B cell (primary cell): ENCODE measurements around the gene VSTM2B. TPM values are rescaled to one million over a fixed set of nuclear protein-coding genes. Genes with fewer than 3 reads are reported as not detected.
"Not testable (repeated sequence)": the region's sequence is repeated elsewhere in the genome, so short reads cannot be mapped to it uniquely, and the experiment has no call there.

ENCODE experiments used
- ATAC-seq: fragments of 200-7000 bp; cut with Tn5 transposase; one replicate; pipeline ENCODE4 v1.10.0; 2021; ENCODE audit warnings: low read depth, mild to moderate bottlenecking, moderate number of reproducible peaks, moderate library complexity
- CTCF ChIA-PET: fragments of 350-600 bp; sonication (Branson Sonifier 250); formaldehyde crosslinking; loops from one replicate; lab custom pipeline; 2021; ENCODE audit warnings: antibody characterized with exemption, inconsistent platforms; lab: Charles Lee
- POLR2A ChIA-PET: fragments of 350-600 bp; sonication (Branson Sonifier 250); formaldehyde crosslinking; loops from one replicate; lab custom pipeline; 2021; ENCODE audit warnings: antibody characterized with exemption; lab: Charles Lee
- DNase-seq: peaks from one replicate; pipeline ENCODE4 v3.0.0; 2013
- H2AFZ ChIP-seq: 2 replicates; pipeline ENCODE4 v1.6.1; 2012; ENCODE audit warnings: mild to moderate bottlenecking, low read depth, low read length; ENCODE audit not compliant: insufficient read depth, poor library complexity, severe bottlenecking
- H3K27ac ChIP-seq, 2 donors: 1 replicate in 1 of 2; 2 replicates in 1 of 2; pipeline ENCODE4 v1.5.1; 2012 to 2013; ENCODE audit warnings: low read length in 2 of 2, mild to moderate bottlenecking in 2 of 2, moderate library complexity in 1 of 2
- H3K27me3 ChIP-seq, 4 experiments: fragments of 200-600 bp in 1 of 4; sonication (generic) in 1 of 4; replicated peaks in 1 of 4; 1 replicate in 2 of 4; 2 replicates in 2 of 4; pipeline versions ENCODE4 v1.6.1 to v1.7.0; 2013 to 2016; ENCODE audit warnings: low read length in 3 of 4, mild to moderate bottlenecking in 2 of 4, mixed read lengths in 1 of 4, moderate library complexity in 1 of 4; ENCODE audit not compliant: insufficient read depth in 4 of 4, control insufficient read depth in 3 of 4; ENCODE audit errors: control extremely low read depth in 1 of 4
- H3K36me3 ChIP-seq, 2 experiments: replicated peaks in 1 of 2; 1 replicate in 1 of 2; 2 replicates in 1 of 2; pipeline versions ENCODE4 v1.6.1 to v1.7.1; 2013; ENCODE audit warnings: low read length in 1 of 2; ENCODE audit not compliant: insufficient read depth in 2 of 2, control insufficient read depth in 1 of 2; ENCODE audit errors: control extremely low read depth in 1 of 2, extremely low read depth in 1 of 2
- H3K4me1 ChIP-seq, 2 donors: fragments of 200-600 bp in 1 of 2; sonication (generic) in 1 of 2; 1 replicate in 1 of 2; 2 replicates in 1 of 2; pipeline versions ENCODE4 v1.5.1 to v1.6.1; 2013 to 2017; ENCODE audit warnings: low read length in 2 of 2; ENCODE audit not compliant: control insufficient read depth in 2 of 2, insufficient read depth in 2 of 2
- H3K4me2 ChIP-seq: replicated peaks from 2 replicates; pipeline ENCODE3; 2012; ENCODE audit warnings: mild to moderate bottlenecking, low read depth, low read length; ENCODE audit not compliant: poor library complexity, severe bottlenecking
- H3K4me3 ChIP-seq, 5 experiments: fragments of 200-600 bp in 1 of 5; sonication (generic) in 1 of 5; 1 replicate in 3 of 5; 2 replicates in 2 of 5; pipeline versions ENCODE4 v1.5.1 to v1.7.0; 2011 to 2016; ENCODE audit warnings: low read length in 4 of 5, mild to moderate bottlenecking in 4 of 5, low read depth in 2 of 5, control low read depth in 1 of 5, moderate library complexity in 1 of 5; ENCODE audit not compliant: insufficient read depth in 1 of 5; ENCODE audit errors: control extremely low read depth in 1 of 5, extremely low read depth in 1 of 5
- H3K79me2 ChIP-seq: fragments of 200-600 bp; sonication (generic); one replicate; pipeline ENCODE4 v1.6.0; 2016; ENCODE audit warnings: low read length; ENCODE audit not compliant: control insufficient read depth, insufficient read depth
- H3K9ac ChIP-seq: fragments of 200-600 bp; sonication (generic); 2 replicates; pipeline ENCODE4 v1.6.1; 2017; ENCODE audit warnings: mild to moderate bottlenecking, low read length, moderate library complexity
- H3K9me3 ChIP-seq, 3 donors: one replicate each; pipeline versions ENCODE4 v1.6.1 to v1.7.1; 2013; ENCODE audit warnings: low read length in 2 of 3; ENCODE audit not compliant: control insufficient read depth in 2 of 3, insufficient read depth in 1 of 3; ENCODE audit errors: control extremely low read depth in 1 of 3
- H4K20me1 ChIP-seq: 2 replicates; pipeline ENCODE4 v1.6.0; 2012; ENCODE audit warnings: mild to moderate bottlenecking, low read length; ENCODE audit not compliant: insufficient read depth, control insufficient read depth, poor library complexity, severe bottlenecking
- H3K27ac Mint-ChIP-seq: one replicate; pipeline ENCODE4 v1.8.0; 2021; ENCODE audit warnings: mixed read lengths
- H3K27me3 Mint-ChIP-seq: one replicate; pipeline ENCODE4 v1.8.0; 2021; ENCODE audit warnings: mixed read lengths
- H3K4me1 Mint-ChIP-seq: one replicate; pipeline ENCODE4 v1.8.0; 2021; ENCODE audit warnings: mixed read lengths
- H3K4me3 Mint-ChIP-seq: one replicate; pipeline ENCODE4 v1.8.0; 2021; ENCODE audit warnings: mixed read lengths
- H3K9me3 Mint-ChIP-seq: one replicate; pipeline ENCODE4 v1.8.0; 2022; ENCODE audit warnings: mixed read lengths; ENCODE audit not compliant: insufficient read depth
- EZH2 ChIP-seq: IDR thresholded peaks from 2 replicates; pipeline ENCODE4 v1.6.1; 2012; ENCODE audit warnings: borderline replicate concordance, low read depth, mild to moderate bottlenecking, moderate library complexity, low read length; ENCODE audit not compliant: insufficient read depth, poor library complexity, severe bottlenecking
- WGBS: methylation state at CpG from one replicate; pipeline ENCODE4 v1.1.5; 2013; ENCODE audit warnings: missing lambda C conversion rate; ENCODE audit not compliant: insufficient coverage; 5-methylcytosine and 5-hydroxymethylcytosine counted together
- intact Hi-C: fragments of 100-400 bp; cut with micrococcal nuclease; formaldehyde crosslinking; loops from one replicate; pipeline ENCODE4 v1.10.0; 2022
- polyA plus RNA-seq: library from polyadenylated mRNA; depleted of rRNA; stranded (reverse); fragments of >200 nt; gene quantifications from 2 replicates; pipeline ENCODE4 v1.2.3, GENCODE V29; 2012
- total RNA-seq, 2 donors: library from RNA; stranded (reverse); fragments of 120-200 nt in 1 of 2; gene quantifications; 1 replicate in 1 of 2; 2 replicates in 1 of 2; pipeline versions ENCODE4 v1.2.3 to v1.2.4, GENCODE V29; 2013 to 2022
- TF ChIP-seq, protein P1 (sequence below): fragments of 200-600 bp; IDR thresholded peaks from one replicate; pipeline ENCODE4 v1.8.0; 2022; ENCODE audit warnings: antibody characterized with exemption, mild to moderate bottlenecking

The VSTM2B gene
- total and polyA plus RNA-seq, 2 donors (not counting 1 experiment from before 2014, with no cell fraction given): not detected

DNA sequence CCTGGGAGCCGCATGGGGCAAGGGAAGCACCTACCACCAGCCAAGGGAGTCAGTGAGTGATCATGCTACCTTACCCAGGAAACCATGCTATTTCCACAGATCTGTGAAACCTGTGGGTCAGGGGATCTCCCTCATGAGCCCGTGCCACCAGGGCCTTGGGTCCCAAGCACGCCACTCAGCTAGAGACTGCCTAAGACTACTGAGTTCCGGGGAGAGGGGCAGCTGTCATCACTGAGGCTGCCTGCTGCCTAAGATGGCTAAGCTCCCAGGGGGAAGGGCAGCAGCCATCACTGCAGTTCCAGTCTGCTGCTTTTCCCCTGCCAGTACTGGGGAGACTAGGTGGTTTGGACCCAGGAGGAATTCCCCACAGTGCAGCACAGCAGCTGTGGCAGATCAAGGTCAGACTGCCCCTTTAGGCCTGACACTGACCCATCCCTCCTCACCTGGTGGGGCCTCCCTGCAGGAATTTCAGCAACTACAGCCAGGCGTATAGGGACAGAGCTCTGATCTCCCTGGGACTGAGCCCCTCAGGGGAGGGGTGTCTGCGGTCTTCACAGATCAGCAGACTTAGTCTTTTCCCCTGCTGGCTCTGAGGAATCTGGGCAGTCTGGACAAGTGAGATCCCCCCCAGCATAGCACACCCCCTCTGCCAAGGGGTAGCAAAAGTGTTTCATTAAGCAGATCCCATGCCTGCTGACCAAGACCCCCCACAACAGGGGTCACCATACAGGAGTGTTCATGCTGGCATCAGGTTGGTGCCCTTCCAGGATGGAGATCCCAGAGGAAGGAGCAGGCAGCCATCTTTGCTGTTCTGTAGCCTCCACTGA lies 26.9 kb downstream of the VSTM2B start:
- POLR2A ChIA-PET: no interaction called here
- Histone ChIP-seq H3K4me2 (no peak overlapping the region), H2AFZ (no peak overlapping the region), H3K27ac (no peak overlapping the region), H3K4me1 (no peaks in the 10 kb centered on the region), H3K9ac (no peak overlapping the region), H3K9me3 (peaks cover 0 to 16% (median 0%) of the 10 kb centered on the region in 3 donors), H4K20me1 (no peaks in the 10 kb centered on the region), H3K36me3 (no peaks in the 10 kb centered on the region), H3K27me3 (no peaks in the 10 kb centered on the region), H3K79me2 (no peaks in the 10 kb centered on the region), H3K4me3 (no peak overlapping the region)
- H3K4me3 Mint-ChIP-seq: no peak overlapping the region
- DNase-seq: no peak
- ATAC-seq: no peak
- CTCF ChIA-PET: no interaction called here
- TF ChIP-seq, protein P1, sequence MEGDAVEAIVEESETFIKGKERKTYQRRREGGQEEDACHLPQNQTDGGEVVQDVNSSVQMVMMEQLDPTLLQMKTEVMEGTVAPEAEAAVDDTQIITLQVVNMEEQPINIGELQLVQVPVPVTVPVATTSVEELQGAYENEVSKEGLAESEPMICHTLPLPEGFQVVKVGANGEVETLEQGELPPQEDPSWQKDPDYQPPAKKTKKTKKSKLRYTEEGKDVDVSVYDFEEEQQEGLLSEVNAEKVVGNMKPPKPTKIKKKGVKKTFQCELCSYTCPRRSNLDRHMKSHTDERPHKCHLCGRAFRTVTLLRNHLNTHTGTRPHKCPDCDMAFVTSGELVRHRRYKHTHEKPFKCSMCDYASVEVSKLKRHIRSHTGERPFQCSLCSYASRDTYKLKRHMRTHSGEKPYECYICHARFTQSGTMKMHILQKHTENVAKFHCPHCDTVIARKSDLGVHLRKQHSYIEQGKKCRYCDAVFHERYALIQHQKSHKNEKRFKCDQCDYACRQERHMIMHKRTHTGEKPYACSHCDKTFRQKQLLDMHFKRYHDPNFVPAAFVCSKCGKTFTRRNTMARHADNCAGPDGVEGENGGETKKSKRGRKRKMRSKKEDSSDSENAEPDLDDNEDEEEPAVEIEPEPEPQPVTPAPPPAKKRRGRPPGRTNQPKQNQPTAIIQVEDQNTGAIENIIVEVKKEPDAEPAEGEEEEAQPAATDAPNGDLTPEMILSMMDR: no peak
- no peak for TF ChIP-seq EZH2
- intact Hi-C loops: no loop called here
- H3K4me1 Mint-ChIP-seq: no peaks in the 10 kb centered on the region
- no peak overlapping the region for H3K27ac Mint-ChIP-seq
- H3K9me3 Mint-ChIP-seq: peaks cover 17% of the 10 kb centered on the region
- H3K27me3 Mint-ChIP-seq: peaks cover 9% of the 10 kb centered on the region
- WGBS: 81% methylated on average over 6 of the region's 6 CpGs

DNA sequence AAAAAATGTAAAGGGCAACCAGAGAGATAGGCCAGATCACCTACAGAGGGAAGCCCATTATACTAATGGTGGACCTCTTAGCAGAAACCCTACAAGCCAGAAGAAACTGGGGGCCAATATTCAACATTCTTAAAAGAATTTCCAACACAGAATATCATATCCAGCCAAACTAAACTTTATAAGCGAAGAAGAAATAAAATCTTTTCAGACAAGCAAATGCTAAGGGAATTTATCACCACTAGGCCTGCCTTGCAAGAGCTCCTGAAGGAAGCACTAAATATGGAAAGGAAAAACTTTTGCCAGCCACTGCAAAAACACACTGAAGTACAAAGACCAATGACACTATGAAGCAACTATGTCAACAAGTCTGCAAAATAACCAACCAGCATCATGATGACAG lies 28.4 kb downstream of the VSTM2B start:
- no peaks in the 10 kb centered on the region for H3K79me2 ChIP-seq
- no peaks in the 10 kb centered on the region for H3K27me3 ChIP-seq
- H3K4me1 Mint-ChIP-seq: no peaks in the 10 kb centered on the region
- no peaks in the 10 kb centered on the region for H3K36me3 ChIP-seq
- no peak overlapping the region for H3K27ac ChIP-seq
- DNase-seq (no peak), ATAC-seq (no peak)
- H3K9me3 Mint-ChIP-seq: peaks cover 21% of the 10 kb centered on the region
- ChIA-PET CTCF (no interaction called here), POLR2A (no interaction called here)
- no CpG with 5 or more reads among the region's 1 CpG for WGBS
- H3K4me2 ChIP-seq: no peak overlapping the region
- no peaks in the 10 kb centered on the region for H4K20me1 ChIP-seq
- no peak overlapping the region for H3K4me3 ChIP-seq
- H3K9me3 ChIP-seq: peaks cover 0 to 16% (median 0%) of the 10 kb centered on the region in 3 donors
- H3K9ac ChIP-seq: no peak overlapping the region
- no peak overlapping the region for H2AFZ ChIP-seq
- no peak overlapping the region for H3K27ac Mint-ChIP-seq
- intact Hi-C loops: no loop called here
- TF ChIP-seq, protein P1: no peak
- TF ChIP-seq EZH2: no peak
- peaks cover 9% of the 10 kb centered on the region for H3K27me3 Mint-ChIP-seq
- no peak overlapping the region for H3K4me3 Mint-ChIP-seq
- no peaks in the 10 kb centered on the region for H3K4me1 ChIP-seq

DNA sequence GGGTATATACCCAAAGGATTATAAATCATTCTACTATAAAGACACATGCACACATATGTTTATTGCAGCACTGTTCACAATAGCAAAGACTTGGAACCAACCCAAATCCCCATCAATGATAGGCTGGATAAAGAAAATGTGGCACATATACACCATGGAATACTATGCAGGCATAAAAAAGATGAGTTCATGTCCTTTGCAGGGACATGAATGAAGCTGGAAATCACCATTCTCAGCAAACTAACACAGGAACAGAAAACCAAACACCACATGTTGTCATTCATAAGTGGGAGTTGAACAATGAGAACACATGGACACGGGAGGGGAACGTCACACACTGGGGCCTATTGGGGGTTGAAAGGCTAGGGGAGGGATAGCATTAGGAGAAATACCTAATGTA lies 33.3 kb downstream of the VSTM2B start:
- H3K4me1 ChIP-seq, H3K27ac Mint-ChIP-seq, H3K27me3 ChIP-seq, H3K27ac ChIP-seq, DNase-seq, H2AFZ ChIP-seq, H3K4me2 ChIP-seq, H3K9ac ChIP-seq, H3K79me2 ChIP-seq, H4K20me1 ChIP-seq, ATAC-seq, POLR2A ChIA-PET, H3K36me3 ChIP-seq, CTCF ChIA-PET, H3K4me1 Mint-ChIP-seq, intact Hi-C loops, H3K4me3 ChIP-seq, H3K4me3 Mint-ChIP-seq: not testable (repeated sequence)
- no CpG with 5 or more reads among the region's 2 CpGs for WGBS
- peaks cover 11% of the 10 kb centered on the region for H3K27me3 Mint-ChIP-seq
- H3K9me3 ChIP-seq: peaks cover 0 to 20% (median 10%) of the 10 kb centered on the region in 3 donors
- peaks cover 23% of the 10 kb centered on the region for H3K9me3 Mint-ChIP-seq
